GM10266 (cell line): ENCODE results near the gene BANP.
"Not testable (repeated sequence)": the region's sequence is repeated elsewhere in the genome, so short reads cannot be mapped to it uniquely, and the experiment has no call there.

ENCODE experiments used
- DNase-seq: peaks from one replicate; pipeline ENCODE4 v3.0.0; 2012; ENCODE audit errors: extremely low spot score
- TF ChIP-seq, protein P1 (sequence below): IDR thresholded peaks from 2 replicates; pipeline ENCODE4 v1.5.1; 2012; ENCODE audit warnings: mild to moderate bottlenecking, low read depth; ENCODE audit not compliant: control insufficient read depth, insufficient read depth; ENCODE audit errors: missing control alignments

The BANP gene

GRCh38 chr16:88102597-88102996, 151.4 kb downstream of the BANP start:
- no peak for DNase-seq
- TF ChIP-seq, protein P1, sequence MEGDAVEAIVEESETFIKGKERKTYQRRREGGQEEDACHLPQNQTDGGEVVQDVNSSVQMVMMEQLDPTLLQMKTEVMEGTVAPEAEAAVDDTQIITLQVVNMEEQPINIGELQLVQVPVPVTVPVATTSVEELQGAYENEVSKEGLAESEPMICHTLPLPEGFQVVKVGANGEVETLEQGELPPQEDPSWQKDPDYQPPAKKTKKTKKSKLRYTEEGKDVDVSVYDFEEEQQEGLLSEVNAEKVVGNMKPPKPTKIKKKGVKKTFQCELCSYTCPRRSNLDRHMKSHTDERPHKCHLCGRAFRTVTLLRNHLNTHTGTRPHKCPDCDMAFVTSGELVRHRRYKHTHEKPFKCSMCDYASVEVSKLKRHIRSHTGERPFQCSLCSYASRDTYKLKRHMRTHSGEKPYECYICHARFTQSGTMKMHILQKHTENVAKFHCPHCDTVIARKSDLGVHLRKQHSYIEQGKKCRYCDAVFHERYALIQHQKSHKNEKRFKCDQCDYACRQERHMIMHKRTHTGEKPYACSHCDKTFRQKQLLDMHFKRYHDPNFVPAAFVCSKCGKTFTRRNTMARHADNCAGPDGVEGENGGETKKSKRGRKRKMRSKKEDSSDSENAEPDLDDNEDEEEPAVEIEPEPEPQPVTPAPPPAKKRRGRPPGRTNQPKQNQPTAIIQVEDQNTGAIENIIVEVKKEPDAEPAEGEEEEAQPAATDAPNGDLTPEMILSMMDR = no peak

- TF ChIP-seq, protein P1 = no peak
- DNase-seq = no peak
Observed at GRCh38 chr16:88103011-88103410, 151.8 kb downstream of the BANP start.

DNA sequence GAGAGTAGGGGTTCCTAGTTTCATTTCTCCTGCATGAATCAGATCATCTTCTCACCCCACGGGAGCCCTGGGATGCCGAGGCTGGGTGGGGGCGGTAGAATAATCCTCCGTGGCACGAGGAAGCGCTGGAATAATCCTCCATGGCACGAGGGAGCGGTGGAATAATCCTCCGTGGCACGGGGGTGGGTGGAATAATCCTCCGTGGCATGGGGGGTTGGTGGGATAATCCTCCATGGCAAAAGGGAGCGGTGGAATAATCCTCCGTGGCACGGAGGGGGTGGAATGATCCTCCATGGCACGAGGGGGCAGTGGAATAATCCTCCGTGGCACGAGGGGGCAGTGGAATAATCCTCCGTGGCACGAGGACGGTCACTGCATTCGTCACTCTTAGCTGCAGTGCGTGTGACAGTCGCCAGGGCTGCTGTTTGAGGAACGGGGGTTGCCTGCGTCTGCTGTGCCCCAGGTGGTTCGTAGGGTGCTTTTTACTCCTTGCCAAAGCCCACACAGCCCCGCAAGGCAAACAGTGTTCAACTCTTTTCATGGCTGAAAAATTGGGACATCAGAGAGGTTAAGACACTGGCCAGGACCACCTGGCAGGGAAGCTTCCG, 152.5 kb downstream of the BANP start:
- TF ChIP-seq, protein P1 = no peak

GRCh38 chr16:88104363-88104762, 153.1 kb downstream of the BANP start:
- not testable (repeated sequence) for DNase-seq

More for the DNA sequence above, 152.5 kb downstream of the BANP start:
- no peak for DNase-seq

- DNase-seq = not testable (repeated sequence)
Observed at GRCh38 chr16:88105574-88106140, 154.4 kb downstream of the BANP start.

DNA sequence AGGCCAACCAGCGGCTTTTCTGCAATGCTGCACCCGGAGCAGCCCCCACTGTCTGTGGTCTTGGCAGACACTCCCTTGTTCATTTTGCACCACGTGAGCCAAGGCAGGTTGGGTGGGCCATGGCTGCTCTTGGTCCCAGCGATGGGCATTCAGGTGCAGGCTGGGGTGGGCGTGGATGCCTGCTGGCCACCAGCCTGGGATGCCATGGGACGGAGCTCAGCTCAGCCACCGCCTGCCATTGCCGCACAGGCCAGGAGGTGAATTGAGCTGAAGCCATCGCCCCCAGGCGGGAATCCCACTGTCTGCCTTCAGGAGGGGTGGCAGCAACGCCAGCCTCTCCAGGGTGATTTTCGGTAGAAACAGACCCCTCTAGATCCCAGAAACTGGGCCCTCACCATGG, 155.3 kb downstream of the BANP start:
- not testable (repeated sequence) for DNase-seq

- TF ChIP-seq, protein P1 = no peak
- DNase-seq = no peak
Observed at GRCh38 chr16:88108762-88109161, 157.5 kb downstream of the BANP start.

DNA sequence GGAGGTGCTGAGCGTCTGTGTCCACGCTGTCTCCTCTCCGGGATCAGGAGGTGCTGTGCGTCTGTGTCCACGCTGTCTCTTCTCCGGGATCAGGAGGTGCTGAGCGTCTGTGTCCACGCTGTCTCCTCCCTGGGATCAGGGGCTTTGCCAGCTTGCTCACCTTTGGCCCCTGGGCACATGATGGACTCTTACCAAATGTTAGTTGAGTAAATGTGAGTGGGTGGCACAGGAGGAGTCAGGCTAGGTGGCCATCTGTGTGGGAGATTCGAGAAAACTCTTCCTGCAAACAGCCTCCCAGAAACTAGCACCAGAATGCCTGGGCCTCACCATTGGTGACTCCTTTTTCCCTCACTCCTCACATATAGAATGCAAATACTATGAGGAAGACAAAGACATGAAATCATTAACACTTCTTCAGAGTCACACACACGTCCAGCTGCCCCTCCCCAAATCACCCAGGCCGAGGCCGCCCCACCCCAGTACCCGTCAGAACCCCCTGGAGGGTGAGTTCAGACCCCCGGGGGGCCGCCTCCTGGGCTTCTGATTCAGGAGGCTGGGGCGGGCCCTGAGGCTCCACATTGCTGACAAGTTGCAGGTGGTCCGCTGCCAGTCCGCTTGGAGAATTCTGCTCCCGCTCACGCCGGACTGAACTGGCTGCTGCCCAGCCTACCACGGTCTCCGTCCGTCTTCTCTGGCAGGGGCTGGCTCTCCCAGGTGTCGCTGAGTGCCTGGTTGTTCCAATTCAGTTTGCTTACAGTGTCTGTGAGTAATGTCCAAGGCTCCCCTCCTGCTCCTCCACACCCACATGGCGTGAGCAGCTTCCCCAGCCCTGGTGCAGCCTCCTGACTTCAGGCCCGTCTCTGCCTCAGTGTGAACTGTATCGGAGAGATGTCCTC, 158.7 kb downstream of the BANP start:
- DNase-seq = not testable (repeated sequence)

- not testable (repeated sequence) for DNase-seq
Observed at GRCh38 chr16:88110875-88111494, 159.8 kb downstream of the BANP start.

GRCh38 chr16:88111976-88112375, 160.7 kb downstream of the BANP start:
- DNase-seq = not testable (repeated sequence)
